Activated CD8-positive, alpha-beta memory T cell treated with anti-CD3 and anti-CD28 coated beads, Interleukin-2, amount 50 U/mL, for 24 hours (primary cell): ENCODE results near the gene ARSI.

Source experiments
- DNase-seq: peaks from one replicate; pipeline ENCODE4 v3.0.0-alpha.2; 2020; ENCODE audit errors: extremely low read depth

ARSI gene

DNA sequence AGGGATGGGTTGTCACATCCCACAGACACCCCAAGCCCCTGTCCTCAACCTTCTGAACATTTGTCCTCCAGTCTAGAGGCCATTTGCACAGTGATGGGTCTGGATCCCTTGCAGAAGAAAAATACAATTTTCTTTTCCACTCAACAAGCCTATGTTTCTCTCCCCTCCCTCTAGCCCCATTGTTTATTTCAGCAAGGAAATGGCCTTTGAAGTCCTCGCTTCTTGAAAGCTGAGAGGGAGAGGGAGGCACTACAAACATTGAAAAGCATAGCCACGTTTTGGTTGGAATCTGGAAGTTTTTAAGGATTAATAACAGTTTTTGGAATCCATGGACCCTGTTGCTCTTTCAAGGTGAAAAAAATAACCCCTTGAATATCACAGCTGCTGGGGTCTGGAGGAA is 24.0 kb upstream of the ARSI start:
- no peak for DNase-seq

DNA sequence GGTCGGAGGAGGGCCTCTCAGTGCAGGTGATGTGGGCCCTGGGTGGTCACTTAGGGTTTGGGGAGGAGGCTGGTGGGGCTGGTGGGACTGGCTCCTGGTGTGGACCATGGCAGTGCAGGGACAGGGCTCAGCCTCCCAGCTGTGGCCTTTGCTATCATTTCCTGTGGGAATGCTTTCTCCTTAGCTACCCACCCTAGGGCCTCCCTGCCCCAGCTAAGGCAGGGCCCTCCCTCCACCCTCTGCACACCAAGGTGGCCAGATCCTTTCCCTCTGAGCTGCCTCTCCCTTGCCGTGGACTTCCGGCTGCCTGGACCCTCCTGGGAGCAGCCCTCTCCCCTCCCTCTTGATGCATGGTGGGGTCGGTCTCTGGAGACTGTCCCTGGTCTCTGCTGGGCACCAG is 22.7 kb upstream of the ARSI start:
- DNase-seq: no peak

DNA sequence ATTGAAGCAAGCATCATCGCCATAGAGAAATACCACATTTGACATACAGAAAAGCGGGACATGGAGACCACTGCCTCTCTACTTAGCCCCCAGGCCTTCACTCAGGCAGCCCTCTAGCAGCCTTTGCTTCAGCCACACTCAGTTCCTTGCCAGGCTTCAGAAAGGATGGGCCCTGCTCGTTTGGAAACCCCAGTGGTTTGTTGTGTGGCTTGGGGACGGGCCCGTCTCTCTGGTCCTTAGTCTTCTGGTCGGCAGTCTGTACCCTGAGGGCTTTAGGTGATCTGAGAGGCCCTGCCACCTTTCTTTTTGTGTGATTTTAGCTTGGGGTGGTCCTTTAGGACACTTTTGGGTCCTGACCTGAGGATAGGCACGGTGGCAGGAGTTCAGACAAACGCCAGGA is 21.1 kb upstream of the ARSI start:
- no peak for DNase-seq

DNA sequence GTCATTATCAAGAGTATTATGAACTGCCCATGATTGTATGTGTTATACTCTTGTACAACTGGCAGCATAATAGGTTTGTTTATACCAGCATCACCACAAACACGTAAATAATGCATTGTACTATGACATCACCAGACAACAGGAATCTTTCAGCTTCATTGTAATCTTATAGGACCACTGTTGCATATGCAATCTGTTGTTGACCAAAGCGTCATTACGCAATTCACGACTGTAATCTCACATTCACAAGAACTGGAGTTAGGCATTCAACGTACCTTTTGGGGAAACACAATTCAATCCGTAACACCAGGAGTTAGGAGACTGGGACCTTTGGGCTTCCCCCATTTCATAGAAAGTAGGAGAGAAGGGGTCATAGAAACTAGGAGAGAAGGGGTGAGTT is 20.4 kb upstream of the ARSI start:
- DNase-seq: no peak

DNA sequence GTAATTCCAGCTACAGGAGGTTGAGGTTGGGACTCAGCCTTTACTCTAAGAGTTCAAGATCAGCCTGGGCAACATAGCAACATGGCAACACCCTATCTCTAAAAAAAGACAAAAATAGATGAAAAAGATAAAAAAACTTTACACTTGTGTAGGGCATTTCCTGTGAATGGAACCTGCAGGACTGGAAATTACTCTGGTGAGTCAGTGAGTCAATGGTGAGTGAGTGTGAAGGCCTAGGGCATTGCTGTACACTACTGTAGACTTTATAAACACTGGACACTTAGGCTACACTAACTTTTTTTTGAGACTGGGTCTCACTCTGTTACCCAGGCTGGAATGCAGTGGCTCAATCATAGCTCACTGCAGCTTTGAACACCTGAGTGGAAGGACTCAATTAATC is 19.5 kb upstream of the ARSI start:
- DNase-seq: no peak

DNA sequence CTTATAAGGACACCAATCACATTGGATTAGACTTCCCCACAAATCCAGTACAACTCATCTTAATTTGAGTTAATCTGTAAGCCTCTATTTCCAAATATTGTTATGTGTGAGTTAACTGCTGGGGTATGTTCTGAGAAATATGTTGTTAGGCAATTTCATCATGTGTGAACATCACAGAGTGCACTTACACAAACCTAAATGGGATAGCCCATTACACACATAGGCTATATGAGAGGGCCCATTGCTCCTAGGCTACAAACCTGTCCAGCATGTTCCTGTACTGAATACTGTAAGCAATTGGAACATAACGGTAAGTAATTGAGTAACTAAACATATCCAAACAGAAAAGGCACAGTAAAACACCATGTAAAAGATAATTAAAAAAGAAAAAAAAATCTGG is 19.1 kb upstream of the ARSI start:
- no peak for DNase-seq

DNA sequence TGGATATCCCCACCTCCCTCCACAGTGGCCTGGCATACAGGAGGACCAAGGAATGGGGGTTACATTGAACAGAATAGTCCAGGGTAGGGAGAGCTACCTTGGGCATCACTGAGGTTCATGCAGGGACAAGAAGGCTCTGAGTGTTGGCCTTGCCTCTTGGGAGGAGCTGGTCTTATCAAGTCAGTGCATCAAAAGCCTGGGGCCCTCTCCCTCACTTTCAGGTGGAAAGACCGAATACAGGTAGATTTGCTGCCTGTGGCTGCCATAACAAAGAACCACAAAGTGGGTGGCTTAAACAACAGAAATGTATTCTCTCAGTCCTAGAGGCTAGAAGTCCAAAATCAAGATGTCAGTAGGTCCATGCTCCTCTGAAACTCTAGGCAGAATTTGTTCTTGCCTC is 18.5 kb upstream of the ARSI start:
- DNase-seq: no peak

DNA sequence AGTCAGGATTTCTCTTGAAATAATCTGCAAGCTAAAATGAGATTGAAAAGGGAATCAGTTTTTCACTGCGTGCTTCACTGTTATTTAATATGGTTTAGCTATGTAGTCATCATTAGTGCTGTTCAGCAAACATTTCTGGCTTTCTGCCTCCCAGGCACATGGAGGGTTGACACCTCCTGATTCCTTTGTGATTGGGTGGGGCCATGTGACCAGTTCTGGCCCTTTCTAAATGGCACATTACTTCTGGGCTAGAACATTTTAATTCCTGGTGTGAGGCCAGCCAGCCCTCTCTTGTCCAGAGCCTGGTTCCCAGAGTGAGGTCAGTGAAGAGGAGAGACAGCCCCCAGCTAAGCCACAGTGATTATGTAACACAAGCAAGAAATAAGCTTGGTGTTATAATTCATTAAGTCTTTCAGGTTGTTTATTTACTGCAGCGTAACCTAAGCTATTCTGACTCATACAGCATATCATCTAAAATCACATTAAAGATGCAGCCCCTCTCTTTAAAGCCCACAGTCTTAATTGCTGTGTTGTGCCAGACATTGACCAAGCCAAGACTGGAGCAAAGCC is 17.4 kb upstream of the ARSI start:
- DNase-seq: no peak

DNA sequence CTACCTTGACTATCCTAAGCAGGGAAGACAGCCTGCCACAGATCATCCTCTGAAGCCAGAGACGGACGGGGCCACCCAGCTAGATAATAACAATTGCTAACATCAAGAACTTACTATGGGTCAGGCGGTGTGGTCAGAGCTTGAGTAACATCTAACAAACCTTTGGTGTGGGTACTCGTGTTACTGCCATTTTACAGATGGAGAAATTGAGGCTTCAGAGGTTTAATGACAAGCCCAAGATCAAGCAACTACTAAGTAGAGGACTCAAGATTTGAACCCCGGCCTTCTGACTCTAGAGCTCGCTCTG is 16.7 kb upstream of the ARSI start:
- no peak for DNase-seq

DNA sequence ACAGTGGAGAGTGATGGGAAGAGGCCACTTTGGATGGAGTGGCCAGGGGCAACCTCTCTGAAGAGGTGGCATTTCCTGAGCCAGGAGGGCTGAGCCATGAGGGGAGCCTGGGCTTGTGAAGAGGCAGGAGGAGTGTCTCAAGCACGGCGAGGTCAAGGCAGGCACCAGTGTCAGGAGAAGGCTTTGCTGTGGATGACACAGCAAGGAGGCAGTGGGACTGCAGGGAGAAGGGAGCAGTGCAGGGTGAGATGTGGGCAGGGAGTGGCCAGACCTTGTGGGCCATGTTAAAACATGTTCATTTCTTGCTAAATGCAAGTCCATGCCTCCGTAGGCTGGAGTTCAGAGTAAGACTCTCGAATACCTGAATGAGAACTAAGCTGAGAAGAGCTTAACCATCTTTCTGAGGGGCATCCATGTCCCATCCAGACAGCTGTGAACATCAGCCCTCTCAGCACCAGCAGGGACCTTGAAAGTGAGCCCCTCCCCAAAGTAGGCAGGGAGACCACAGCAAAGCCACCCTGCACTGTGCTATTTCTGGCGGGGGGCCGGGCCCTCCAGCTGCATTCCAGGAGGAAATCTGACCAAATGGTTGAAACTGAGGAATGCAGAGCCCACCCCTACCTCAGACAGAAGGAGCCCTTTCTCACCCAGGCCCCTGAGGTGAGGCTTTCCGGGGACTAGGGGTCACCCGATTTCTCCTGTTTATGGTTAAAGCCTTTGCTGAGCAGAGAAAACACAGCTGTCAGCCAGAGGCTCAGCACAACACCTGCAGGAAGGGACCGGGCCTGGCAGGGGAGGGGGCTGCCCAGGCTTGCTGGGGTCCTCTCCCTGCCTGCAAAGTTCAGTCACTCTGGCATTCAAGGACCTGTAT is 16.1 kb upstream of the ARSI start:
- no peak for DNase-seq

DNA sequence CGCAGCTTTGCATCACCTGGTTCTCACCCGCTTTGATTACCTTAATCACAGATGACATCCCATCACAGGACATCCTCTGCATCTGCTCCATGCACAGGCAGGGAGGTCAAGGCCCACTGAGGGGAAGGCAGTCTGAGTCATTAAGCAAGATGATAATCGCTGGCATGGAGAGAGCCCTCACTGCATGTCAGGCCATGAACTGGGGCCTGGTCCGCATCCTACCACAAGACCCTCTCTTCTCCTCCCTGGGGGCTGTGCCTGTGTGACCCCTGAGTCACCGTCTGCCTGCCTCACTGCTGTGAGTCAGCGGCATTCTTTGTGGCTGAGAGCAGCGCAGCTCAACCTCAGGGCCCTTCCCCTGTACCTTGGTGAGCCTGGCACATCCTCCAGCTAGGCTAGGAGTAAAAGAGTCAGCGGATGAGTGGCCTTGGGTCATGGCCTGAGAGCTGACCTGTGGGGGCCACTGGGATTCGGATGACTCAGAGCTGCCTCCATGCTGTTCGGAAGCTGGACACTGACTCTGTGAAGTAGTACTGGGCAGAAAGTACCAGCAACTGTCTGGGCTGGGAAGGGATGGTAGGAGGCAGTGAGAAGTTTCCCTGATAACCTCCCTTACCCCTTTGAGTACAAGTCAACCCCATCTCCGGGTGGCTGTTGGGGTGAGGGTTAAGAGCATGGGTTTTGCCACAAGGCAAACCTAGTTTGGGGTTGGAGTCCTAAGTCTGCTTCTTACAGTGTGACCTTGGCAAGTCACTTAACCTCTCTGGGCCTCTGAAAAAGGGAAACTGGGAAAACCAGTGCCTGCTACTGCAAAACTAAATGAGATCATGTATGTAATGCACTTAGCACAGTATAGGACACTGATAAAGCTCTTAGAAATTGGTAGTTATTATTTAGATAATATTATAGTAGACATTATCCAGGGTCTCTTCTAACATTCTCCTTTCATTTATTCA is 14.6 kb upstream of the ARSI start:
- DNase-seq: no peak

DNA sequence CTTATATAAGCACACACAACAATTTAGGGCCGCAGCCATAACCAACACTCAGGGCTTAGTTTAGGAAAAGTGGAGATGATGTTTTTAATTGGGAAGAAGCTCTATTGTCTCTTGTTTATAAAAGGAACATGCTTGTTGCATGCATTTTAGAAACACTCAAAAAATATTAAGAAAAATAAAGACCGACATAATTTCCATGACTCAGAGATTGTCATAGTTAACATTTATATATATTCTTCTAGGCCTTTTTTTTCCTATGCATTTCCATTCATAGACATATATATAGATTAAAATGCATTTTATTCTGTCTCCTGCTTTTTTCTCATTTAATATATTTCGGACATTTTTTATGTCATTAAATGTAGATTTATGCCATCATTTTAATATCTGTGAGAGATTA is 13.6 kb upstream of the ARSI start:
- DNase-seq: no peak

DNA sequence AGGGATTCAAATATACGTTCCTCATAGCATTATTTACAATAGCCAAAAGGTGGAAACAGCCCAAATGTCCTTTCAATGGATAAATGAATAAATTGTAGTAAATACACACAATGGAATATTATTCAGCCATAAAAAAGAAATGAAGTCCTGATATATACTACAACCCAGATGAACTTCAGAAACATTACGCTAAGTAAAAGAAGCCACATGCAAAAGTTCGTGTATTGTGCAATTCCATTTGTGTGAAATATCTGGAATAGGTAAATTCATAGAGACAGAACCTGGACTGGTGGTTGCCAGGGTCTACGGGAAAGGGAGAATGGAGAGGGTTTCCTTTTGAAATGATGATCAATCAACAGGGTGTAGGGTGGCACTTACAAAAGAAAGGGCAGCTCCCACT is 12.5 kb upstream of the ARSI start:
- no peak for DNase-seq

DNA sequence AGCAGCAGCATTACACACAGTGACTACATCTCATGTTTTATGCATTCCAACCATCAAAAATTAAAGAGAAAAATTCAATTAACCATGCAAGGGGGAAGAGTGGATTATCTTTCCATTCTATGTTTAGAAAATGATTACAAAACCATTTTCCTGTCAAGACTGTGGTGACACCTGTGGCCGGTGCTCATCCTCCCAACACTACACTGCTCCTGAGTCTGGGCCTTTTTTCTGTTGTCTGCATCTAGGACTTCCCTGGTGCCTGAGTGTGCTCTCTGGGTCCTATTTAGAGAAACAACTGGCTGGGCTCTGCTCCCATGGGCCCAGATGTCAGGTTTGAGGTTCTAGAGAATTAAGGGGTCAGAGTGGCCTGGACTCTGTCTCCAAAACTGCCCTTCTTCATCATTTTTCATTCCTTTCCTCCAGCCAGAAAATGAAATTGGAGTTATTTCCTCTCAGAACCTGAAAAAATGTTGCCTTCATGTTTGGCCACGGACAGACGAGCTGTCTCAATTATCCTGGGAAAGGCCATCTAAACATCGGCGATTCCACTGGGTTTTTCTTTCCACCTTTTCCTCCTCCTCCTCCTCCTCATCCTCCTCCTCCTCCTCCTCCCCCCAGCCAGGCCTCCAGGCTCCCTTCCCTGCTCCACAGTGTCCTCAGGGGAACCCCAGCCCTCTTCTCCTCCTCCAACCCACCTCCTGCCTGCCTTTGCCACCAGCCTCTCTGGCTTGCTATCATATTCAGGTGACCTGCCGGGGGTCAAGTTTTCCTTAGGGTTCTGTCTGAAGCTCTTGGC is 11.4 kb upstream of the ARSI start:
- DNase-seq: no peak

DNA sequence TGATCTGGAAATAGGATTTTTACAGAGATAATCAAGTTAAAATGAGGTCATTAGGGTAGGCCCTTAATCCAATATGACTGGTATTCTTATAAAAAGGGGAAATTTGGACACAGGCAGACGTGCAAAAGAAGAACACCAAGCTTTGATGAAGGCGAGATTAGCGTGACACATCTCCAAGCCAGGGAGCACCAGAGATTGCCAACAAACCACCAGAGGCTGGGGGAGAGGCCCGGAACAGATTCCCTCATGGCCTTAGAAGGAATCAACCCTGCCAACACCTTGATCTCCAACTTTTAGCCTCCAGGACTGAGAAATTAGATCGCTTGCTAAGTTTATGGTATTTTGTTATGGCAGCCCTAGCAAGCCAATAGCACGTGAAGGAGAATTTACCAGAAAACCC is 10.8 kb upstream of the ARSI start:
- DNase-seq: no peak

DNA sequence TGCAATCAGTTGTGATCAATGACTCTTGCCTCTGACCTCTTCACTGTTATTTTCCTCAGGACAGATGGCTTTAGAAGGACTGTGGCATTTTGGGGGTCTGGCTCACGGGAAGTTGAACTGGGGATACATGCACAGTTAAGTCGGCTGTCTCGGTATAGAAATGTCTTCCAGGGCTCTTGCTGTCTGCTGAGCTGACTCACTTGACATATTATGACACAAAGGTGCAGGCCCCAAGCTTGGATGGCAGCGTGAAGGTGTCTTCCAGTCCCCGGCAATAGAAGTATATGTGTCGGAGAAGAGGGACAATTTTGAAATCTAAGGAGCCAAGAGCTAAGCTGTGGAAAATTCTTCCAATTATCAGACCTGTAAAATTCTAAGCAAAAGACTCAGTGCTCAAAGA is 9.8 kb upstream of the ARSI start:
- no peak for DNase-seq

DNA sequence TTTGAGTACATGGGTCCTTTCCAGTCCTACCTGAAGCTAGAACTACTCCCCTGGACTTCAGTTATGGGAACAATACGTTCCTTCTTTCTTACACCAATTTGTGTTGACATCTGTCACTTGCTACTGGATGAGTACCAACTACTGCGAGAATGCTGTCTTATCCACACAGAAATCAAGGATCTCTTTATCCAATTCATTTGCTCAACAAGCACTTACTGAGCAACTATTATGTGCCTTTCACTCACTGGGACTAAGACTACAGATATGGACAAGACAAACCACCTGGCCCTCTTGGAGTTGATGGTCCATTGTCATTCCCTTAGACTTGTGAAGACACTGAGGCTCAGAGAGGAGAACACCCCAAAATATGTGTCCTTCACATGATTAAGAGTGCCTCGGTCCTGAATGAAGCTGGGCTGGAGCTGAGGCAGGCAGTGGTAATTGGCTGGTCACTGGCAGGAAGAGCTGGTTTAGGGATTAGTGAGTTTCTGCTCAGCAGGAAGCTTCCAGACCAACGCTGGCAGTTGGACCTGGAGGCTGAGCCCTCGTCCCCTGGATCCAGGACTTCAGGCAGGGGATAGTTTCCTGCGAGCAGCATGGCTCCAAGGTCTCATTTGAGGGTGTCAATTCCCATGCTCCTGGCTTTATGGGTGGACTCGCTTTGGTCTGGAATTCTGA is 8.4 kb upstream of the ARSI start:
- DNase-seq: no peak

DNA sequence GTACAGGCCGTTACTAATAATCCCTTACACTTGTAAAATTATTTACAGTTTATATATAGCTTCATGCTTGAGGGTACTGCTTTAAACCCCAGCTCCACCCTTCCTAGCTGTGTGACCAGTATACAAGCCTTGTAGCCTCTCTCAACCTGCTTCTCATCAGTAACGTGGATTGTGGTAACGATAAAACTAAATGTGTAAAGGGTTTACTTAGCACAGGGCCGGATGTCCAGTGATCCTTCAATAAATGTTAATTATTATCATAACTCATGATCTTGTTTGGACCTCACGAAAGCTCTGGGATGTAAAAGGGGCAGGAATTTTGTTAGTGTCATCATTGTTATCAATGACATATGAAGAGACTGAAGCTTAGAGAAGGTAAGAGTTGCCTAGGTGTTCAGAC is 7.5 kb upstream of the ARSI start:
- no peak for DNase-seq

DNA sequence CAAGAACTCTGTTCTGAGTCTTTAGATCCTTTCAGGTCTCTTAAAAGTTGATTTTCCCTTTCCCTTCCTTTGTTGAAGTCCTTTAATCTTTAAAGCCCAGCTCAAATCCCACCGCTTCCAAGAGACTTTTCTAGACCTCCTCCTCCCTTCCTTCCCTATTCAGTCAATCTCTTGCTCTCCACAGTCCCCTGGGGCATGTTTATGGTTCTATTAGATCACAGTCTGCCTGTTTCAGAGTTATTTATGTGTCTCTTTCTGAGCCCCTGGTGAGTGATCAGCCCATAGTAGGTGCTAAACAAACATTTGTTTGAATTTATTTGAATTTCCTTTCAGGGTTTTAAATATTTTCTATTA is 7.2 kb upstream of the ARSI start:
- no peak for DNase-seq

DNA sequence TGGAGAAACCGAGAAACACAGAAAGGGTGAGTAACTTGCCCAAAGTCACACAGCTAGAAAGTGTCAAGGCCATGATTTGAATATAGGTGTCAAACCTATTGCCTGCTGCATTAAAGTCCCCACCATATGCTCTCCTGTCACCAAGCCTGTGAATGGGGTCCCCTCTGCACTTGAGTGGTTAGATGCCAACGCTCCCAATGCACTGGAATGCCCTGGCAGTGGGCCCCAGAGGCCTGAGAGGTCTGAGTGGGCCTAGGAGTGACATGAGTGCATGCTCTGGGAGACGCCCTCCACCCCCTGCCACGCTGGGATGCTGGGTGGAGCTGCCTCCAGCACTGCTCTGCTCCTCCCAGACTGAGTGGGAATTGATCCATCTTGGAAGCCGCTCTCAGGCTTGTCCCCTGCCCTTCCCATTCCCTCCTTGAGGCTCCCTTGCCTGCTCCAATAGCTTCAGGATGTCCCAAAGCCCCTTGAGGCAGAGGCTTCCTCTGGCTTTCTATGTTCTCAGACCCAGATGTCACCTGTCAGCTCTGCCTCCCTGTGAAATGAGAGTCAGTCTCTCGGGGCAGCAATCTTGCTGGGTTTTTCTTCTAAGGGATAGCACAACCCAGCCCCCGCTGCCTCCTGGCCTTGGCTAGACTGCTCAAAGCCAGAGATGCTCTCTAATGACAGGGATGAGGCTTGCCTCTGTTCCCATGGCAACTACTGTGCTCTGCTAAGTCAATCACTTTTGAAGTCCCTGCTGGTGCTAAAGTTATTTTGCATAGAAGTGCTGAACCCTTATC is 6.6 kb upstream of the ARSI start:
- no peak for DNase-seq
